ENCODE measurements around the gene NRCAM. TPM values are rescaled to one million over a fixed set of nuclear protein-coding genes. Genes with fewer than 3 reads are reported as not detected.

NRCAM gene
- total and polyA plus RNA-seq, 4 donors, result 0.17 to 3.2 (median 0.64) TPM

DNA sequence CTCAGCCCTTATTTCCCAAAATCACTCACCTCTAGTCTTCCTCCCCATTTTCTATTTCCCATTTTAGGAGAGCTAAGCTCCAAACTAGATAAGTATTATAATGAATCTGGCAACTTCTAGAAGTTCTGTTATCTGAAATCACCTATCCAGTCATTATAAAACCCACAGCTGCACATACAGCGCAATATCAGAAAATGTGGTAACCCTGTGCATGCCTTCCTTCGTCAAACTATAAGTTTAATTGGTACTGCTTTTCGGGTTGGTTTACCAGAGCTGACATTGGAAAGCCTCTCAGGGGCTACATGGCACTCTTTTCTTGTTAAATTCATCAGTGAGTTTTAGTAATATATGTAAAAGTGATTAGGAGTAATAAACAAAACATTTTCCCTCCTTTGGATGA, 327.7 kb downstream of the NRCAM start (continued):
- TF ChIP-seq, protein P1, sequence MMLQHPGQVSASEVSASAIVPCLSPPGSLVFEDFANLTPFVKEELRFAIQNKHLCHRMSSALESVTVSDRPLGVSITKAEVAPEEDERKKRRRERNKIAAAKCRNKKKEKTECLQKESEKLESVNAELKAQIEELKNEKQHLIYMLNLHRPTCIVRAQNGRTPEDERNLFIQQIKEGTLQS (IDR thresholded peaks at IDR 0.05), result no peak

DNA sequence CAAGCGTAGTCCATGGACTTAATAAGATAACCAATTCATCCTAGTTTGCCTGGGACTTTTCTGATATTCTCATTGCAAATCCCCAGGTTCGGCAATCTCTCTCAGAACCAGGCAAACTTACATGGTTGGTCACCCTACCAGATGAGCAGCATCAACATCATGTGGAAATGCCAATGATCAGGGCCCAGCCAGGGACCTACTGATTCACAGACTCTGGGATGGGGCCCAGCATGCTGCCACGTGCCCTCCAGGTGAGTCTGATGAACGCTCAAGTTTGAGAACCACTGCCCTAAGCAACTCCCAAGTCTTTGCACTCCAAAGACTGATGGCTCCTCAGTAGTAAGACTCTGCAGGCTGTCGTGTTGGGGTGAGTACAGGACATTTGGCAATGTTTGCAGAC, 328.8 kb downstream of the NRCAM start:
- Histone ChIP-seq H3K27me3 (ENCODE audit: control insufficient read depth in 4 of 4, insufficient read depth in 4 of 4, low read length in 3 of 4) (no peaks in the 10 kb centered on the region), H3K9me3 (ENCODE audit: control insufficient read depth in 4 of 4, low read length in 3 of 4) (no peaks in the 10 kb centered on the region), H3K9ac (ENCODE audit: low read depth in 1 of 2, low read length in 2 of 2) (no peak overlapping the region), H3K4me3 (ENCODE audit: low read depth in 1 of 3, low read length in 3 of 3) (no peak overlapping the region), H3K36me3 (ENCODE audit: control insufficient read depth in 4 of 4, insufficient read depth in 3 of 4, low read depth in 1 of 4, low read length in 3 of 4) (no peaks in the 10 kb centered on the region), H3K4me1 (ENCODE audit: control insufficient read depth in 4 of 4, insufficient read depth in 4 of 4, low read length in 3 of 4) (no peaks in the 10 kb centered on the region), H3K27ac (ENCODE audit: low read depth in 1 of 2, low read length in 2 of 2) (no peak overlapping the region)
- TF ChIP-seq HNF4A (conservative IDR thresholded peaks at IDR 0.05) (no peak), RAD21 (IDR thresholded peaks at IDR 0.05) (no peak), FOXA1 (IDR thresholded peaks at IDR 0.05) (no peak), NR2F2 (IDR thresholded peaks at IDR 0.05) (no peak), RXRA (IDR thresholded peaks at IDR 0.05) (no peak), YY1 (IDR thresholded peaks at IDR 0.05) (no peak), FOXA2 (IDR thresholded peaks at IDR 0.05) (no peak), SP1 (IDR thresholded peaks at IDR 0.05) (no peak), HNF4G (IDR thresholded peaks at IDR 0.05) (no peak), TAF1 (conservative IDR thresholded peaks at IDR 0.05) (no peak), EGR1 (IDR thresholded peaks at IDR 0.05; ENCODE audit: low read depth in 2 of 2) (no peak), GABPA (IDR thresholded peaks at IDR 0.05 in 1 of 2, conservative IDR thresholded peaks at IDR 0.05 in 1 of 2) (no peak), JUND (IDR thresholded peaks at IDR 0.05) (no peak)
- TF ChIP-seq, protein P2, sequence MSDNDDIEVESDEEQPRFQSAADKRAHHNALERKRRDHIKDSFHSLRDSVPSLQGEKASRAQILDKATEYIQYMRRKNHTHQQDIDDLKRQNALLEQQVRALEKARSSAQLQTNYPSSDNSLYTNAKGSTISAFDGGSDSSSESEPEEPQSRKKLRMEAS (IDR thresholded peaks at IDR 0.05), result no peak
- TF ChIP-seq, protein P3, sequence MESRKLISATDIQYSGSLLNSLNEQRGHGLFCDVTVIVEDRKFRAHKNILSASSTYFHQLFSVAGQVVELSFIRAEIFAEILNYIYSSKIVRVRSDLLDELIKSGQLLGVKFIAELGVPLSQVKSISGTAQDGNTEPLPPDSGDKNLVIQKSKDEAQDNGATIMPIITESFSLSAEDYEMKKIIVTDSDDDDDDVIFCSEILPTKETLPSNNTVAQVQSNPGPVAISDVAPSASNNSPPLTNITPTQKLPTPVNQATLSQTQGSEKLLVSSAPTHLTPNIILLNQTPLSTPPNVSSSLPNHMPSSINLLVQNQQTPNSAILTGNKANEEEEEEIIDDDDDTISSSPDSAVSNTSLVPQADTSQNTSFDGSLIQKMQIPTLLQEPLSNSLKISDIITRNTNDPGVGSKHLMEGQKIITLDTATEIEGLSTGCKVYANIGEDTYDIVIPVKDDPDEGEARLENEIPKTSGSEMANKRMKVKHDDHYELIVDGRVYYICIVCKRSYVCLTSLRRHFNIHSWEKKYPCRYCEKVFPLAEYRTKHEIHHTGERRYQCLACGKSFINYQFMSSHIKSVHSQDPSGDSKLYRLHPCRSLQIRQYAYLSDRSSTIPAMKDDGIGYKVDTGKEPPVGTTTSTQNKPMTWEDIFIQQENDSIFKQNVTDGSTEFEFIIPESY (IDR thresholded peaks at IDR 0.05), result no peak
- TF ChIP-seq, protein P4, sequence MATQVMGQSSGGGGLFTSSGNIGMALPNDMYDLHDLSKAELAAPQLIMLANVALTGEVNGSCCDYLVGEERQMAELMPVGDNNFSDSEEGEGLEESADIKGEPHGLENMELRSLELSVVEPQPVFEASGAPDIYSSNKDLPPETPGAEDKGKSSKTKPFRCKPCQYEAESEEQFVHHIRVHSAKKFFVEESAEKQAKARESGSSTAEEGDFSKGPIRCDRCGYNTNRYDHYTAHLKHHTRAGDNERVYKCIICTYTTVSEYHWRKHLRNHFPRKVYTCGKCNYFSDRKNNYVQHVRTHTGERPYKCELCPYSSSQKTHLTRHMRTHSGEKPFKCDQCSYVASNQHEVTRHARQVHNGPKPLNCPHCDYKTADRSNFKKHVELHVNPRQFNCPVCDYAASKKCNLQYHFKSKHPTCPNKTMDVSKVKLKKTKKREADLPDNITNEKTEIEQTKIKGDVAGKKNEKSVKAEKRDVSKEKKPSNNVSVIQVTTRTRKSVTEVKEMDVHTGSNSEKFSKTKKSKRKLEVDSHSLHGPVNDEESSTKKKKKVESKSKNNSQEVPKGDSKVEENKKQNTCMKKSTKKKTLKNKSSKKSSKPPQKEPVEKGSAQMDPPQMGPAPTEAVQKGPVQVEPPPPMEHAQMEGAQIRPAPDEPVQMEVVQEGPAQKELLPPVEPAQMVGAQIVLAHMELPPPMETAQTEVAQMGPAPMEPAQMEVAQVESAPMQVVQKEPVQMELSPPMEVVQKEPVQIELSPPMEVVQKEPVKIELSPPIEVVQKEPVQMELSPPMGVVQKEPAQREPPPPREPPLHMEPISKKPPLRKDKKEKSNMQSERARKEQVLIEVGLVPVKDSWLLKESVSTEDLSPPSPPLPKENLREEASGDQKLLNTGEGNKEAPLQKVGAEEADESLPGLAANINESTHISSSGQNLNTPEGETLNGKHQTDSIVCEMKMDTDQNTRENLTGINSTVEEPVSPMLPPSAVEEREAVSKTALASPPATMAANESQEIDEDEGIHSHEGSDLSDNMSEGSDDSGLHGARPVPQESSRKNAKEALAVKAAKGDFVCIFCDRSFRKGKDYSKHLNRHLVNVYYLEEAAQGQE (IDR thresholded peaks at IDR 0.05), result no peak
- TF ChIP-seq, protein P5, sequence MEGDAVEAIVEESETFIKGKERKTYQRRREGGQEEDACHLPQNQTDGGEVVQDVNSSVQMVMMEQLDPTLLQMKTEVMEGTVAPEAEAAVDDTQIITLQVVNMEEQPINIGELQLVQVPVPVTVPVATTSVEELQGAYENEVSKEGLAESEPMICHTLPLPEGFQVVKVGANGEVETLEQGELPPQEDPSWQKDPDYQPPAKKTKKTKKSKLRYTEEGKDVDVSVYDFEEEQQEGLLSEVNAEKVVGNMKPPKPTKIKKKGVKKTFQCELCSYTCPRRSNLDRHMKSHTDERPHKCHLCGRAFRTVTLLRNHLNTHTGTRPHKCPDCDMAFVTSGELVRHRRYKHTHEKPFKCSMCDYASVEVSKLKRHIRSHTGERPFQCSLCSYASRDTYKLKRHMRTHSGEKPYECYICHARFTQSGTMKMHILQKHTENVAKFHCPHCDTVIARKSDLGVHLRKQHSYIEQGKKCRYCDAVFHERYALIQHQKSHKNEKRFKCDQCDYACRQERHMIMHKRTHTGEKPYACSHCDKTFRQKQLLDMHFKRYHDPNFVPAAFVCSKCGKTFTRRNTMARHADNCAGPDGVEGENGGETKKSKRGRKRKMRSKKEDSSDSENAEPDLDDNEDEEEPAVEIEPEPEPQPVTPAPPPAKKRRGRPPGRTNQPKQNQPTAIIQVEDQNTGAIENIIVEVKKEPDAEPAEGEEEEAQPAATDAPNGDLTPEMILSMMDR (IDR thresholded peaks at IDR 0.05; ENCODE audit: low read depth, low read length, missing input control), result no peak
- TF ChIP-seq, protein P1 (IDR thresholded peaks at IDR 0.05), result no peak
- 84% methylated on average over 5 of the region's 5 CpGs for WGBS
- no peak for DNase-seq (ENCODE audit: low spot score)

Data from liver (tissue), 9 donors.